Measurements from ENCODE around the gene ZNF547. TPM values are rescaled to one million over a fixed set of nuclear protein-coding genes. Genes with fewer than 3 reads are reported as not detected.

ZNF547 gene
- total RNA-seq, 5 donors from 2014 or later (not counting 1 experiment from before 2014, with no cell fraction given), result 0.77 to 4.8 (median 3.5) TPM

DNA sequence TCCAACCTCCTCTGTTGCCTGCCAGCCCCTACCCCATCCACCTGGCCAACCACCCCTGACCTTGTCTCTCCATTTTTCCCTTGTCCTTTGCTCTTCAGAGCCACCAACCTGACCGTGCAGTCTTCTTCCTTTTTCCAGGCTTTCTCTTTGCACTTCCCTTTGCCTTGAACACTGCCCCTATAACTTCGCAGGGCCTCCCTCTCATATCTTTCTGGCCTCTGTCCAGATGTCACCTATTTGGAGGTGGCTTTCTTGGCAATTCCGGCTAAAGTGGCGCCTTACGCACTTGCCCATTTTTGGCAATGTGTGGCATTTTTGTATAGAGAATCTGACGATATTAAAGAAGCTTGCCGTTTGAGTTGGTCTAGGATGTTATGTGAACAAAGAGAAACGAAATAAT lies 42.2 kb upstream of the ZNF547 start:
- Histone ChIP-seq H3K4me3 (ENCODE audit: control insufficient read depth in 1 of 2, extremely low read depth in 1 of 2, low read length in 1 of 2) (peak overlapping the region; percentile 73 to 85), H3K27ac (ENCODE audit: low read length) (peak overlapping the region; percentile 68), H3K9me3 (peaks cover 3% of the 10 kb centered on the region), H3K27me3 (replicated peaks in 1 of 2; ENCODE audit: control insufficient read depth in 2 of 2, extremely low read depth in 1 of 2, insufficient read depth in 2 of 2, low read length in 1 of 2) (peaks cover 0 to 16% of the 10 kb centered on the region in 2 experiments), H3K36me3 (ENCODE audit: control insufficient read depth in 2 of 2, extremely low read depth in 1 of 2, insufficient read depth in 1 of 2, low read length in 1 of 2) (peaks cover 16 to 31% of the 10 kb centered on the region in 2 donors), H3K4me1 (ENCODE audit: control insufficient read depth in 1 of 2, extremely low read depth in 1 of 2, insufficient read depth in 2 of 2, low read length in 2 of 2) (peaks cover 21 to 24% of the 10 kb centered on the region in 2 experiments)
- CTCF ChIA-PET, result no interaction called here
- ATAC-seq (replicated peaks in 1 of 4) (no peak), DNase-seq (no peak)
- H3K4me3 Mint-ChIP-seq, result peak overlapping the region; percentile 92 to 95 (median 93)
- WGBS (ENCODE audit: insufficient coverage), result 22% methylated on average over 1 of the region's 8 CpGs
- peaks cover 16 to 19% of the 10 kb centered on the region in 2 donors for H3K27me3 Mint-ChIP-seq
- peak overlapping the region; percentile 52 to 82 for H3K27ac Mint-ChIP-seq
- H3K36me3 Mint-ChIP-seq, result peaks cover 48% of the 10 kb centered on the region
- peaks cover 27 to 33% (median 32%) of the 10 kb centered on the region in 3 donors for H3K4me1 Mint-ChIP-seq
- POLR2A ChIA-PET, result interaction anchor here in 1 of 2 donors (0.5 kb wide), 1 partner anchor 24 kb away, joined by 4 read pairs; no protein-coding TSS in a partner anchor
- H3K9me3 Mint-ChIP-seq, result peaks cover 14 to 31% (median 22%) of the 10 kb centered on the region in 3 donors

DNA sequence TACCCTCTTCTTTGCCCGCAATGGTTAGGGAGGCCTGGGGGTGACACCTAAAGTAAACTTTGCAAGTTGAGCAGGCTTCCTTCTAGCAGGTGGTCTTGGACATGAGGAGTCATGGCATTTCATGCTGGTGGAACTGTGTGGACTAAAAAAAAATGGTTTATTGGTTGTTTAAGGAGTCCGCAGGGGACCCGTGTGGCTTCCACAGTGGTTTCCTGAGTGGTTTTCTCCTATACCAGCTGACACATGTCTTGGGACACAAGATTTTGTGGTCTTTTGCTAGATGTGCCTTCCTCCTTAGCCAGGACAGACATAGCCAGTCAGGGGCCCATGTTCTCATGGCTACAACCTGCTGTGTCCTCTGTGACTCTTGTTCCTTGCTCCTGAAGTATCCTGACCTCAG lies 41.6 kb upstream of the ZNF547 start:
- Histone ChIP-seq H3K27me3 (replicated peaks in 1 of 2; ENCODE audit: control insufficient read depth in 2 of 2, extremely low read depth in 1 of 2, insufficient read depth in 2 of 2, low read length in 1 of 2) (peaks cover 0 to 16% of the 10 kb centered on the region in 2 experiments), H3K4me1 (ENCODE audit: control insufficient read depth in 1 of 2, extremely low read depth in 1 of 2, insufficient read depth in 2 of 2, low read length in 2 of 2) (peaks cover 21 to 24% of the 10 kb centered on the region in 2 experiments), H3K9me3 (peaks cover 3% of the 10 kb centered on the region), H3K27ac (ENCODE audit: low read length) (no peak overlapping the region), H3K36me3 (ENCODE audit: control insufficient read depth in 2 of 2, extremely low read depth in 1 of 2, insufficient read depth in 1 of 2, low read length in 1 of 2) (peaks cover 22 to 36% of the 10 kb centered on the region in 2 donors), H3K4me3 (ENCODE audit: control insufficient read depth in 1 of 2, extremely low read depth in 1 of 2, low read length in 1 of 2) (peak overlapping the region in 1 of 2 donors; percentile 44)
- ChIA-PET CTCF (no interaction called here), POLR2A (interaction anchor here (0.5 to 0.6 kb wide), 3 partner anchors 25 to 1142 kb away, joined by 4 to 12 read pairs (median 5); no protein-coding TSS in a partner anchor)
- peaks cover 12 to 34% (median 21%) of the 10 kb centered on the region in 3 donors for H3K9me3 Mint-ChIP-seq
- peaks cover 10 to 13% of the 10 kb centered on the region in 2 donors for H3K27me3 Mint-ChIP-seq
- ATAC-seq (replicated peaks in 1 of 4), result no peak
- H3K4me3 Mint-ChIP-seq, result peak overlapping the region; percentile 92 to 95 (median 93)
- H3K36me3 Mint-ChIP-seq, result peaks cover 54% of the 10 kb centered on the region
- peak overlapping the region in 1 of 2 donors; percentile 6 for H3K27ac Mint-ChIP-seq
- peaks cover 27 to 33% (median 32%) of the 10 kb centered on the region in 3 donors for H3K4me1 Mint-ChIP-seq
- no peak for DNase-seq
- WGBS (ENCODE audit: insufficient coverage), result 38% methylated on average over 3 of the region's 3 CpGs

DNA sequence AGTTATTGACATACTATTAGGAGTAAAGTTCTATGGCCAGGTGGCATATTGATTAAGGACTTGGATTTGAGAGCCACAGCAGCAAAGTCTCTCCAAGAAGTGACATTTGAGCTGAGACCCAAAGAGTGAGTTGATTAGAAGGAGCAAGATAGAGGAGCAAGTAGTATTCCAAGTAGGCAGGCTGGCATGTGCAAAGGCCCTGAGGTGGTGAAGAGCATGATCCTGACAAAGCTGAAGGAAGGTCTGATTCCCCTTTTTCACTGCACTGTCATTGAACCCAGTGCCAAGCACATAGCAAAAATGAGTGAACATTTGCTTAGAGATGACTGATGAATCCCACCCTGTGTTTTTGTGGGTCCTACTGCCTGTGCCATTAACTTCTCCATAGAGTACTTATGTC lies 38.4 kb upstream of the ZNF547 start:
- peaks cover 23 to 28% (median 26%) of the 10 kb centered on the region in 3 donors for H3K4me1 Mint-ChIP-seq
- H3K4me3 ChIP-seq (ENCODE audit: control insufficient read depth in 1 of 2, extremely low read depth in 1 of 2, low read length in 1 of 2), result no peak overlapping the region

DNA sequence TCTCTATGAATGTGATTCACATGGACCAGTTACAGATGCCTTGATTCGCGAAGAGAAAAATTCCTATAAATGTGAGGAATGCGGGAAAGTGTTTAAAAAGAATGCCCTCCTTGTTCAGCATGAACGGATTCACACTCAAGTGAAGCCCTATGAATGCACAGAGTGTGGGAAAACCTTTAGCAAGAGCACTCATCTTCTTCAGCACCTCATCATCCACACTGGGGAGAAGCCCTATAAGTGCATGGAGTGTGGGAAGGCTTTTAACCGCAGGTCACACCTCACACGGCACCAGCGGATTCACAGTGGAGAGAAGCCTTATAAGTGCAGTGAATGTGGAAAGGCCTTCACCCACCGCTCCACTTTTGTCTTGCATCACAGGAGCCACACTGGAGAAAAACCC lies 35.4 kb upstream of the ZNF547 start:
- CTCF ChIA-PET, result no interaction called here
- peaks cover 44 to 59% of the 10 kb centered on the region in 2 donors for H3K36me3 ChIP-seq (ENCODE audit: control insufficient read depth in 2 of 2, extremely low read depth in 1 of 2, insufficient read depth in 1 of 2, low read length in 1 of 2)
- H3K4me3 ChIP-seq (ENCODE audit: control insufficient read depth in 1 of 2, extremely low read depth in 1 of 2, low read length in 1 of 2), result peak overlapping the region in 1 of 2 donors; percentile 44
- H3K4me1 ChIP-seq (ENCODE audit: control insufficient read depth in 1 of 2, extremely low read depth in 1 of 2, insufficient read depth in 2 of 2, low read length in 2 of 2), result no peaks in the 10 kb centered on the region
- no CpG with 5 or more reads among the region's 8 CpGs for WGBS (ENCODE audit: insufficient coverage)
- no peak overlapping the region for H3K27ac ChIP-seq (ENCODE audit: low read length)
- ATAC-seq (replicated peaks in 1 of 4) (no peak), DNase-seq (no peak)
- Mint-ChIP-seq H3K9me3 (peaks cover 4 to 44% (median 33%) of the 10 kb centered on the region in 3 donors), H3K27ac (no peak overlapping the region), H3K4me3 (no peak overlapping the region), H3K27me3 (no peaks in the 10 kb centered on the region), H3K4me1 (peaks cover 0 to 2% (median 0%) of the 10 kb centered on the region in 3 donors), H3K36me3 (peaks cover 76% of the 10 kb centered on the region)
- no peaks in the 10 kb centered on the region for H3K27me3 ChIP-seq (replicated peaks in 1 of 2; ENCODE audit: control insufficient read depth in 2 of 2, extremely low read depth in 1 of 2, insufficient read depth in 2 of 2, low read length in 1 of 2)
- POLR2A ChIA-PET, result no interaction called here
- H3K9me3 ChIP-seq, result peaks cover 10% of the 10 kb centered on the region

More for the DNA sequence above, 38.4 kb upstream of the ZNF547 start:
- Histone ChIP-seq H3K9me3 (peaks cover 10% of the 10 kb centered on the region), H3K36me3 (ENCODE audit: control insufficient read depth in 2 of 2, extremely low read depth in 1 of 2, insufficient read depth in 1 of 2, low read length in 1 of 2) (peaks cover 41 to 62% of the 10 kb centered on the region in 2 donors), H3K27me3 (replicated peaks in 1 of 2; ENCODE audit: control insufficient read depth in 2 of 2, extremely low read depth in 1 of 2, insufficient read depth in 2 of 2, low read length in 1 of 2) (no peaks in the 10 kb centered on the region), H3K4me1 (ENCODE audit: control insufficient read depth in 1 of 2, extremely low read depth in 1 of 2, insufficient read depth in 2 of 2, low read length in 2 of 2) (peaks cover 16 to 21% of the 10 kb centered on the region in 2 experiments), H3K27ac (ENCODE audit: low read length) (no peak overlapping the region)
- Mint-ChIP-seq H3K36me3 (peaks cover 83% of the 10 kb centered on the region), H3K27ac (no peak overlapping the region), H3K4me3 (no peak overlapping the region), H3K27me3 (no peaks in the 10 kb centered on the region), H3K9me3 (peaks cover 12 to 54% (median 30%) of the 10 kb centered on the region in 3 donors)
- POLR2A ChIA-PET, result no interaction called here
- no peak for ATAC-seq (replicated peaks in 1 of 4)
- no peak for DNase-seq
- CTCF ChIA-PET, result no interaction called here

DNA sequence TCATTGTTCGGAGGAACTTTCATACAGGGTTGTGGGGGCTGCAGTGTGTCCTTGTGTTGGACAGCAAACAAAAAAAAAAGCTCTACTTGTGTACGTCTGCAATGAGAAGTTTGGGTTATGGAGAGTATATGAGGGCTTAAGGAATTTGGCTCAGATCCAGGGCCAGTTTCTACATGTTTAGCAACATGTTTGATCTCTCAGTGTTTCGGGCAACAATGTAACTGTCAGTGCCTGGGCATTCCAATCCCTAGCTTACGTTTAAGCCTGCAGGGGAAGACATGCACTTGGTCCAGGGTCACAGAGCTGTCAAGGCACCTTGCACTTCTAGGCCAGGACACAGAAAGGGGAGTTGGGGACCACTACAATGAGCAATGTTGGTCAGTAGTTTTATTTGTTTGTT lies 29.2 kb upstream of the ZNF547 start:
- ChIA-PET CTCF (no interaction called here), POLR2A (no interaction called here)
- Mint-ChIP-seq H3K4me3 (no peak overlapping the region), H3K9me3 (peaks cover 0 to 41% (median 30%) of the 10 kb centered on the region in 3 donors), H3K4me1 (no peaks in the 10 kb centered on the region), H3K36me3 (peaks cover 35% of the 10 kb centered on the region), H3K27ac (no peak overlapping the region), H3K27me3 (no peaks in the 10 kb centered on the region)
- Histone ChIP-seq H3K9me3 (peaks cover under 1% of the 10 kb centered on the region), H3K36me3 (ENCODE audit: control insufficient read depth in 2 of 2, extremely low read depth in 1 of 2, insufficient read depth in 1 of 2, low read length in 1 of 2) (peaks cover 1 to 3% of the 10 kb centered on the region in 2 donors), H3K27me3 (replicated peaks in 1 of 2; ENCODE audit: control insufficient read depth in 2 of 2, extremely low read depth in 1 of 2, insufficient read depth in 2 of 2, low read length in 1 of 2) (no peaks in the 10 kb centered on the region), H3K27ac (ENCODE audit: low read length) (no peak overlapping the region), H3K4me3 (ENCODE audit: control insufficient read depth in 1 of 2, extremely low read depth in 1 of 2, low read length in 1 of 2) (no peak overlapping the region), H3K4me1 (ENCODE audit: control insufficient read depth in 1 of 2, extremely low read depth in 1 of 2, insufficient read depth in 2 of 2, low read length in 2 of 2) (no peaks in the 10 kb centered on the region)
- DNase-seq (no peak), ATAC-seq (replicated peaks in 1 of 4) (no peak)
- 100% methylated on average over 4 of the region's 4 CpGs for WGBS (ENCODE audit: insufficient coverage)

DNA sequence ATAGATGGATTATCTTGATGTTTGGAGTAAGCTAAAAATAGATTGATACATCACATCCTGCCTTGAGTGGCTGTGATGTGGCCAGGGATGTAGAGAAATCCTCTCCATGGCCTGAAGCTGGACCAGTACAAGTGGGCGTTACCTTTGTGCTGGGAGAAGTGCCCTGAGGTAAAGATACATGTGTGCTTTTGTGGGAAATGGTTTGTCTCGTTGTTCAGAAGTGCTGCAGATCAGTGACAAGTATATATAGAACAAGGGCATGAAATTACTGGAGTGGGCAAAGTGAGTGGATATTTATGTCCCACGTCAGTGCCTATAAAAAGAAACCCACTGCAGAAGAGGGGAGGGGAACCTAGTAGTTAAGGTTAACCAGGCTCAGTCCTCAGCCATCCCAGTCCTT lies 24.5 kb upstream of the ZNF547 start:
- Mint-ChIP-seq H3K36me3 (peaks cover 17% of the 10 kb centered on the region), H3K4me1 (no peaks in the 10 kb centered on the region), H3K9me3 (peaks cover 5 to 39% (median 24%) of the 10 kb centered on the region in 3 donors), H3K27ac (no peak overlapping the region), H3K27me3 (no peaks in the 10 kb centered on the region), H3K4me3 (no peak overlapping the region)
- Histone ChIP-seq H3K27me3 (replicated peaks in 1 of 2; ENCODE audit: control insufficient read depth in 2 of 2, extremely low read depth in 1 of 2, insufficient read depth in 2 of 2, low read length in 1 of 2) (no peaks in the 10 kb centered on the region), H3K36me3 (ENCODE audit: control insufficient read depth in 2 of 2, extremely low read depth in 1 of 2, insufficient read depth in 1 of 2, low read length in 1 of 2) (no peaks in the 10 kb centered on the region), H3K9me3 (no peaks in the 10 kb centered on the region), H3K4me3 (ENCODE audit: control insufficient read depth in 1 of 2, extremely low read depth in 1 of 2, low read length in 1 of 2) (no peak overlapping the region), H3K27ac (ENCODE audit: low read length) (no peak overlapping the region), H3K4me1 (ENCODE audit: control insufficient read depth in 1 of 2, extremely low read depth in 1 of 2, insufficient read depth in 2 of 2, low read length in 2 of 2) (no peaks in the 10 kb centered on the region)
- 75% methylated on average over 2 of the region's 3 CpGs for WGBS (ENCODE audit: insufficient coverage)
- ATAC-seq (replicated peaks in 1 of 4), result no peak
- ChIA-PET CTCF (no interaction called here), POLR2A (no interaction called here)
- no peak for DNase-seq
